Prostate gland (tissue), 2 donors: ENCODE results near the gene ZNF394.

Experiments used
- CTCF ChIP-seq, 4 experiments: fragments of 200-600 bp in 2 of 4; fragments of 450-650 bp in 2 of 4; sonication (generic) in 2 of 4; IDR thresholded peaks; 1 replicate in 3 of 4; 2 replicates in 1 of 4; pipeline ENCODE4 v1.5.1; 2016 to 2019; ENCODE audit warnings: antibody characterized with exemption in 4 of 4, mild to moderate bottlenecking in 2 of 4, moderate library complexity in 2 of 4
- POLR2AphosphoS5 ChIP-seq: sonication (generic); formaldehyde crosslinking; IDR thresholded peaks from one replicate; pipeline ENCODE4 v1.6.1; 2017; ENCODE audit warnings: antibody characterized with exemption

DNA sequence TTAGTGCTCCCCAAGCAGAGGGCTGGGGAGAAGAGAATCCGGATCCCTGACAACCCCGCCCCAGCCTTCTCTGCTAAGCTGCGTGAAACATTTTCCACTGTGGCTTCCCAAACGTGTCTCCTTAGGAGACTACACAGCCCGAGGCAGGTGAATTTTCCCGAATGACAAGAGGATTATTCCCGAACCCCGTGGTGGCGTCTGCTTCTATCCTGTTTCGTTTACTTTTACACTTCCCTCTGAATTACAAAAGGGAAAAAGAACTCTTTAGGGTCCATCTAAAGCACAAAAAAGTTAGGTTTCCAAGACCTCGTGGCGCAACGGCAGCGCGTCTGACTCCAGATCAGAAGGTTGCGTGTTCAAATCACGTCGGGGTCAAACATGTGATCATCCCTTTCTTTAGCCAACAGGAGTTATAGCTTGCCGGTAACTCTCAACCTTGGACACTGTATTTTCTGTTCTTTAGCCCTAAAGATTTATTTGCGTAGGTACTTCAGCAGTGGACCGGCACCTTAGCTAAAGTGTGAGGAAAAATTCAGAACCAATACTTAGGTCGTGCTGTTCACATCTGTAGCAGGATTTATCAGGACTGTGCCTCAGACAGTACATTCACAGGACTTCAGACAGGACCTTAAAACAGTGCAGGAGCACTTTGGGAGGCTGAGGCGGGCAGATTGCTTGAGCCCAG lies 30.6 kb downstream of the ZNF394 start:
- TF ChIP-seq POLR2AphosphoS5 = no peak
- TF ChIP-seq CTCF (IDR thresholded peaks at IDR 0.05) = no peak
